HG03354 (cell line): Measurements from ENCODE around the gene ZDHHC20.

ENCODE experiments used
- ATAC-seq: cut with Tn5 transposase; IDR thresholded peaks from one replicate; pipeline ENCODE4 v1.9.1; 2021; ENCODE audit warnings: mild to moderate bottlenecking; ENCODE audit not compliant: unreplicated experiment, poor library complexity, severe bottlenecking

Gene ZDHHC20

GRCh38 chr13:21364916-21365315, 94.2 kb downstream of the ZDHHC20 start:
- no peak for ATAC-seq

DNA sequence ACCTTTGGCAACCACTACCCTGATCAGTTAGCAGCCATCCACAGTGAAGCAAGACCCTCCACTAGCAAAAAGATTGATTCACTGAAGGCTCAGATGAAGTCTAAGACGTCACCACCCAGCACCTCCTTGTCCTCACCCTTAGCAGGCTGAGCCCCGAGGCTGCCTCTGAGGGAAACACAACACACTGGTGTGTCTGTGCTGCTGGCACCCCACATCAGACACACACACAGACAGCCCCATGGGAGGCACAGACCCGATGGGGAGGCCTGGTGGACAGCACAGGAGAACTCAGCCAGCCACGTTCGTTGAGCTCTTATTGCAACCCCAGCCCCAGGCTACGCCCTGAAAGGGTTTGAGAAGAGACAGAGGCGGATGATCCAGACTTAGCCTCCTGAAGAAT, 94.7 kb downstream of the ZDHHC20 start:
- no peak for ATAC-seq

DNA sequence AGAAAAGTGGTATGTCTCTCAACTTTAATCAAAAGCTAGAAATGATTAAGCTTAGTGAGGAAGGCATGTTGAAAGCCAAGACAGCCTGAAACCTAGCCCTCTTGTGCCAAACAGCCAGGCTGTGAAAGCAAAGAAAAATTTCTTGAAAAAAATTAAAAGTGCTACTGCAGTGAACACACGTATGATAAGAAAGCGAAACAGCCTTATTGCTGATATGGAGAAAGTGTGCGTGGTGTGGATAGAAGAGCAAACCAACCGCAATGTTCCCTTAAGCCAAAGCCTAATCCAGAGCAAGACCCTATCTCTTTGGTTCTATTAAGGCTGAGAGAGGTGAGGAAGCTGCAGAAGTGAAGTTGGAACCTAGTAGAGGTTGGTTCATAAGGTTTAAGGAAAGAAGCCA, 96.4 kb downstream of the ZDHHC20 start:
- ATAC-seq: no peak

GRCh38 chr13:21361706-21362105, 97.4 kb downstream of the ZDHHC20 start:
- no peak for ATAC-seq

GRCh38 chr13:21361123-21361522, 98.0 kb downstream of the ZDHHC20 start:
- ATAC-seq: no peak

- no peak for ATAC-seq
These were observed 98.6 kb downstream of the ZDHHC20 start for GRCh38 chr13:21360463-21360862.

DNA sequence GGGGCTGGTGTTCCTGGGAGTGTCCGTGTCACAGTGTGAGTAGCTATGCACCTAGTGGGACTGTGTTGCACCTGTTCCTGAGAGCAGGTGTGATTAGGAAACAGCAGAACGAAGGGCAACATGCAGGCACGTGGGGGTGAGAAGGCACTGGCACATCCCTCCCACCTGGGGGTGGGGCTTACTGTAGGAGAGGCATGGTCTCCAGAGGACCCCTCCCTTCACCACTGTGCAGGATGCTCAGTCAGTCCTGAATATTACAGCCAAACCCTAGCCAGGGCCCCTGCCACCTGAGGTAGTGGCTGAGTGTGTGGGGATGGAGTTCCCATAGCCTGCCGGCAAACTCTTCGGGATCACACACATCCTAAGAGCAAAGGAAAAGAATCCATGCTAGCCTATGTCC, 99.2 kb downstream of the ZDHHC20 start:
- no peak for ATAC-seq

DNA sequence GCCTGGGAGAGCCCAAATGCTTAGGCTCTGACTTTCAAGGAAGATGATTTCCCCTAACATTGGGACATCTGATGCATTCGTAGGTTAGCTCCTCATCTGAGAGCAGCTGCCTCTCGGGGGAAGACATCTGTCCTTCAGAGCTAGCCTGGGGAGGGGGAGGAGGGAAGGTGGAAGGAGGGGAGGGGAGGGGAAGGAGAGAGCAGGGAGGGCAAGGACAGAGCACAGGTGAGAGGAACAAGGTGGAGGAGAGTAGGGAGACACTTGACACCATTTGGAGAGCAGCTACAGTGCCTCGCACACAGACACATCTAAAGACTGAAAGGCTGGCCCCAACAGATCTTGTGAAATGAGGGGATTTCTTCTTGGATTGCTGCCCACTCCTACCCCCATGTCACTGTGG, 103.8 kb downstream of the ZDHHC20 start:
- no peak for ATAC-seq

GRCh38 chr13:21354721-21355120, 104.4 kb downstream of the ZDHHC20 start:
- no peak for ATAC-seq

GRCh38 chr13:21348488-21349120, 110.5 kb downstream of the ZDHHC20 start:
- no peak for ATAC-seq

- no peak for ATAC-seq
These were observed 111.3 kb downstream of the ZDHHC20 start for GRCh38 chr13:21347753-21348318.

- peak; percentile 68 for ATAC-seq
These were observed 114.4 kb downstream of the ZDHHC20 start for GRCh38 chr13:21344662-21345176.

GRCh38 chr13:21343659-21344058, 115.4 kb downstream of the ZDHHC20 start:
- ATAC-seq: no peak

DNA sequence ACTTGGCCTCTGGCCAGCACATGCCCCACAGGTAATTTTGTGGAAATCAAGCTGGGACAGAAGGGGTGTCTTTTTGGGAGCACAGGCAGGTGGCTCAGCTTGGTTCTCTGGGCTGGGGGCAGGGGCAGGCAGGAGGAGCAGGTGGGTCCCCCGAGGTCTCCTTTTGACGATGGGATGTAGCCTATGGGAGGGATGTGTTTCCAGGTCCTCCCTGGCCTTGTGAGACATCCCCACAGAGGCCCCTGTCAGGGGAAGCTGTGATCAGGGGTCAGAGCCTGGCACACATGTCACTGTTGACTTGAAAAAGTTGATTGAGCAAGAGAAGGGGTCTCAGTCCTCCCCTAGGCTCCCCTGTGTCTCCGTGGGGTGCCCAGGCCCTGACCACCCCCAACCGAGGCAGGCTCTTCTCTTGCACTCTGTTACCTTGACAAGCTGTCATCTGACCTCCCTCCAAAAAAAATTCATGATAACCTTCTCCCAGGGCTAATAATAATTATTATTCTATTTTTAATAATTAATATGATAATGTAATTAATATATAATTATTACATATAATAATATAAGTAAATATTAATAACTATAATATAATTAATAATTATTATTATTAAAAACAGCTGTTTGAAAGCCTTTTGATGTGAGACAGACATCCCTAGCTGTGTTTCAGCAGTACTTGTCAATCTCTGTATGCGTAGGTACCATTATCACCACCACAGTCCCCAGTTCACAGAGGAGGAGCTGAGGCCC, 116.2 kb downstream of the ZDHHC20 start:
- no peak for ATAC-seq

DNA sequence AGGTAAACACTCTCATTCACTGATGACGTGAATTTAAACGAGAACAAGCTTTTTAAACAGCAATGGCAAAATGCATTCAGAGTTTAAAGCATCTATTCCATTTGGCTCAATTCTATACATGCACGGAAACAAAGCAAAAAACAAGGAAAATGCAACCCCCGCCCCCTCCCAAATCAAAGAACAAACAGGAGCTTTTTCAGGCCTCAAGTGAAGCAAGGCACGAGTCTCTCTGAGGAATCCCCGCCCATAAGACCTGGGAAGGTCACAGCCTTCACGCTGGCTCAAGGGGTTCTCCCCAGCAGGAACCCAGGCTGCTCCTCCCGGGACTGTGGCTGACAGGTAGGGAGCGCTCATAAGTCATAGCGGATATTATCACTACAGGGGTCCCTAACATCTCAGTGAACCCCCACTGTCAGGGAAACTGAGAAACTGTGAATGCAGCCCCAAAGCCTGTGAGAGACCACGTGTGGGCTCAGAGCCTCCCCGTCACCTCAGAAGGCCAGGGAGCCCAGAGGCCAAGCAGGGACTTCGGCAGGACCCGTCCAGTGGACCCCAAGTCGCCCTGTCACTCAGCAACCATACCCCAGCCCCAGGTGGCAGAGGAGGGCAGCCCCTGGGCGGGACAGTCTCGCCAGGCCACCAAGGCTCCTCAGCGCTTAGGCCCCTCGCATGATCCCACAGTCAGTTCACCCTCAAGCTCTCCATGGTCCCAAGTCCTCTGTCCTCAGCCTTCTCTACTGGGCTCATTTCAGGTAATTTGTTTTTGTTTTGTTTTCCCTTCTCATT, 117.3 kb downstream of the ZDHHC20 start:
- ATAC-seq: no peak

DNA sequence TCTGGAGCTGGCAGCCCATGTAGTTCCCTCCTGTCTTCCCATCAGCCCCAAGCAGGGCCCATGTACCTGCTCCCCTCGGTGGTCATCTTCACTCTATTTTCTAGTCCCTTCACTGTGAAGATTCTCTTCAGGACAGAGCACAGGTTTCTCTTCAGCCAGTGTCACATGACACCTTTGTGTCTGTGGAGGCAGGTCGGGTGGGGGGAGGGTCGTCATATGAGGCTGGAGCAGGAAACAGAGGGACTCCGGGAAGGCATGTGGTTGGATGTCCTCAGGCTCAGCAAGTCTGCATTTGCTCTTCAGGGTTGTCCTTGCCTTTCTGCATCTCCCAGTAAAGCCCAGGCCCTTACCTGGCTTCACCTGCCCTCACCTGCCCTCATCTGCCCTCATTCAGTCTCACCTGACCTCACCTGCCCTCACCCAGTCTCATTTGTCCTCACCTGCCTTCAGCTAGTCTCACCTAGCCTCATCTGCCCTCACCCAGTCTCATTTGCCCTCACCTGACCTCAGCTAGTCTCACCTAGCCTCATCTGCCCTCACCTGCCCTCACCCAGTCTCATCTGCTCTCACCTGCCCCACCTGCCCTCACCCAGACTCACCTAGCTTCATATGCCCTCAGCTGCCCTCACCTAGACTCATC, 120.3 kb downstream of the ZDHHC20 start:
- ATAC-seq: no peak

GRCh38 chr13:21338156-21338555, 120.9 kb downstream of the ZDHHC20 start:
- no peak for ATAC-seq

DNA sequence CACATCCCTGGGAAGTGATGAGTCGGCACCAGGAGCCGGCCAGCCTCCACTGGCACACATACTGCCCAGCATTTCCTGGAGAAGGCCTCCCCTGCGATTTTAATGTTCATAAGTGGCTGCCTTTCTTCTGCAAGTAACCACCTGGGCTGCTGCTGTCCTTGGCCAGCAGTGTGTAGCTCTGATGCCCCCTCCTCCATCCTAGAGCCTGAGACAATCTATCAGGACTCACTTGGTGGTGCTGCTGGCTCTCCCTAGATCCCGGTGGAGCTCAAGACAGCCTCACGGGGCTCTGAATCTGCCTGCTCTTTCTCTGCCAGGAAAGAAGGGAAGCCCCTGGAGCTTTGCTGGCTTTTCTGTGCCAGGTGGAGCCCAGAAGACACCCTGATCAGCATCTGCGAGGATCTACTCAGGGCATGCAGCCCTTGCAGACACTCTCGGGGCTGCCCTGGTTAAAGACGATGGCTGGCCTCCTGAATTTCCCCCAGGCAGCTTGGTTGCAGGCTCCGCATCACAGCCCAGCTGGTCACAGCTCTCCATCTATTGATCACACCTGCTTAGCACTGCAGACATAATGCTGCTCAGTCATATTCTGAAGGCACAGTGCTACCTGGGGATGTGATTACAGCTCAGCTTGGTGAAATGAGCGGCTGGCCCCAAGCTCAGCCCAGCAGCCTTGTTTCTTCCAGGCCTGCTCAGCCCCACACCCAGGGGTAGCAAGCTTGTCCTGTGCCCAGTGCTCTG, 122.3 kb downstream of the ZDHHC20 start:
- ATAC-seq: no peak

DNA sequence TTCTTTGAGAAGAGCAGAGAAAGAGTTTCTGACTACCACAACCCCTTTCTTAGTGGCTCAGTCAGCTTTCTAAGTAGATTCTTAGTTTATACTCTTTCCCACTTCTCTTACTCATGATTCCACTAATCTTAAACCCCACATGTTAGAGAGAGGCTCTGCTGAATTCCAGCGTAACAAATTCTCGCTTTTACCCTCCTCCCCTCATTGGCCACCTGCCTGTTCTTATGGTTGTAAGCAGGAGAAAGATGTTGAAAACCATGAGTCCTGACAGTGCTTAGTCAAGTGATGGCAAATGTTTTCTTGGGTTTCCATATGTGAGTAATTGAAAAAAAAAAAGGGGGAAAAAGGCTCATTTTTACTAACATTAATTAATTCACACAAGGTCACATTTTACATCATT, 125.9 kb downstream of the ZDHHC20 start:
- no peak for ATAC-seq
